Transverse colon (tissue), 4 donors: ENCODE data around the gene GALM. TPM values are rescaled to one million over a fixed set of nuclear protein-coding genes. Genes with fewer than 3 reads are reported as not detected.
"Not testable (repeated sequence)": the region's sequence is repeated elsewhere in the genome, so short reads cannot be mapped to it uniquely, and the experiment has no call there.

Experiments
- DNase-seq: peaks from one replicate; pipeline ENCODE4 v3.0.0-alpha.2; 2019
- H3K27ac ChIP-seq, 4 donors: fragments of 200-600 bp; sonication (generic); 2 replicates each; pipeline ENCODE4 v1.5.1; 2016 to 2018; ENCODE audit warnings: inconsistent platforms in 4 of 4
- H3K27me3 ChIP-seq: fragments of 200-600 bp; sonication (generic); 2 replicates; pipeline ENCODE4 v1.5.1; 2017; ENCODE audit warnings: inconsistent platforms
- H3K36me3 ChIP-seq, 4 donors: fragments of 200-600 bp; sonication (generic); 2 replicates each; pipeline ENCODE4 v1.5.1; 2017 to 2019; ENCODE audit warnings: inconsistent platforms in 4 of 4
- H3K4me1 ChIP-seq, 4 donors: fragments of 200-600 bp; sonication (generic); 2 replicates each; pipeline ENCODE4 v1.5.1; 2017 to 2020; ENCODE audit warnings: inconsistent platforms in 4 of 4
- H3K4me3 ChIP-seq, 4 donors: fragments of 200-600 bp; sonication (generic); 1 replicate in 1 of 4; 2 replicates in 3 of 4; pipeline versions ENCODE4 v1.5.1 to v1.6.1; 2017 to 2019; ENCODE audit warnings: inconsistent platforms in 4 of 4
- H3K9me3 ChIP-seq, 2 donors: fragments of 200-600 bp; sonication (generic); 2 replicates each; pipeline ENCODE4 v1.5.1; 2017 to 2019; ENCODE audit warnings: inconsistent platforms in 2 of 2
- EP300 ChIP-seq: sonication (generic); formaldehyde crosslinking; IDR thresholded peaks from one replicate; pipeline ENCODE4 v1.6.1; 2017; ENCODE audit warnings: antibody characterized with exemption, low read depth
- POLR2A ChIP-seq: fragments of 450-650 bp; IDR thresholded peaks from one replicate; pipeline ENCODE4 v1.6.1; 2016; ENCODE audit warnings: antibody characterized with exemption, mild to moderate bottlenecking, moderate library complexity
- POLR2AphosphoS5 ChIP-seq, 3 donors: sonication (generic); formaldehyde crosslinking; IDR thresholded peaks; one replicate each; pipeline ENCODE4 v1.6.1; 2016; ENCODE audit warnings: antibody characterized with exemption in 3 of 3
- WGBS, 2 donors: methylation state at CpG; one replicate each; pipeline ENCODE4 v1.1.5; 2018; ENCODE audit warnings: low coverage in 1 of 2; 5-methylcytosine and 5-hydroxymethylcytosine counted together
- in situ Hi-C, 4 donors: fragments of 200-750 bp; cut with MboI; loops; one replicate each; pipeline versions ENCODE4 v1.15.0 to v1.15.1; 2017; ENCODE audit warnings: low sequenced_read_pairs in 3 of 4, low pct_ligation_motif_present in 1 of 4, low pct_unique_long_range_greater_than_20kb in 1 of 4
- intact Hi-C: fragments of 100-400 bp; cut with DNase I; formaldehyde crosslinking; loops from one replicate; pipeline ENCODE4 v1.15.1; 2023; ENCODE audit warnings: low total_unique reads
- total RNA-seq, 4 donors: library from RNA; depleted of rRNA; stranded (reverse); fragments of >200 nt; gene quantifications; one replicate each; pipeline ENCODE4 v1.1.0, GENCODE V29; 2016
- TF ChIP-seq, protein P1 (sequence below), 5 experiments: fragments of 200-600 bp in 3 of 5; fragments of 450-650 bp in 2 of 5; sonication (generic) in 3 of 5; IDR thresholded peaks; 1 replicate in 2 of 5; 2 replicates in 3 of 5; pipeline ENCODE4 v1.5.1; 2016 to 2017; ENCODE audit warnings: antibody characterized with exemption in 5 of 5, inconsistent platforms in 3 of 5, mild to moderate bottlenecking in 2 of 5, moderate library complexity in 1 of 5

The GALM gene
- total RNA-seq, 4 donors from 2014 or later, result 35.5 to 80.6 (median 70.9) TPM

GRCh38 chr2:38672445-38673391, 6.8 kb downstream of the GALM start:
- intact Hi-C loops, result no loop called here
- WGBS, 2 donors, result 77 to 94% methylated on average over 8 of the region's 8 CpGs
- H3K36me3 ChIP-seq, result peaks cover 0 to 14% (median 6%) of the 10 kb centered on the region in 4 donors

GRCh38 chr2:38676681-38677080, 10.8 kb downstream of the GALM start:
- intact Hi-C loops, result no loop called here
- WGBS, 2 donors, result 80 to 90% methylated on average over 6 of the region's 6 CpGs
- Histone ChIP-seq H3K27ac (no peak overlapping the region), H3K27me3 (no peaks in the 10 kb centered on the region), H3K4me1 (peaks cover 0 to 19% (median 10%) of the 10 kb centered on the region in 4 donors), H3K36me3 (peaks cover 0 to 43% (median 12%) of the 10 kb centered on the region in 4 donors), H3K9me3 (no peaks in the 10 kb centered on the region), H3K4me3 (no peak overlapping the region)
- TF ChIP-seq POLR2AphosphoS5 (IDR thresholded peaks at IDR 0.05) (no peak), POLR2A (no peak), EP300 (no peak)
- TF ChIP-seq, protein P1, sequence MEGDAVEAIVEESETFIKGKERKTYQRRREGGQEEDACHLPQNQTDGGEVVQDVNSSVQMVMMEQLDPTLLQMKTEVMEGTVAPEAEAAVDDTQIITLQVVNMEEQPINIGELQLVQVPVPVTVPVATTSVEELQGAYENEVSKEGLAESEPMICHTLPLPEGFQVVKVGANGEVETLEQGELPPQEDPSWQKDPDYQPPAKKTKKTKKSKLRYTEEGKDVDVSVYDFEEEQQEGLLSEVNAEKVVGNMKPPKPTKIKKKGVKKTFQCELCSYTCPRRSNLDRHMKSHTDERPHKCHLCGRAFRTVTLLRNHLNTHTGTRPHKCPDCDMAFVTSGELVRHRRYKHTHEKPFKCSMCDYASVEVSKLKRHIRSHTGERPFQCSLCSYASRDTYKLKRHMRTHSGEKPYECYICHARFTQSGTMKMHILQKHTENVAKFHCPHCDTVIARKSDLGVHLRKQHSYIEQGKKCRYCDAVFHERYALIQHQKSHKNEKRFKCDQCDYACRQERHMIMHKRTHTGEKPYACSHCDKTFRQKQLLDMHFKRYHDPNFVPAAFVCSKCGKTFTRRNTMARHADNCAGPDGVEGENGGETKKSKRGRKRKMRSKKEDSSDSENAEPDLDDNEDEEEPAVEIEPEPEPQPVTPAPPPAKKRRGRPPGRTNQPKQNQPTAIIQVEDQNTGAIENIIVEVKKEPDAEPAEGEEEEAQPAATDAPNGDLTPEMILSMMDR (IDR thresholded peaks at IDR 0.05), result no peak
- in situ Hi-C loops, result no loop called here
- no peak for DNase-seq

More at GRCh38 chr2:38672445-38673391, 6.8 kb downstream of the GALM start:
- Histone ChIP-seq H3K27me3 (no peaks in the 10 kb centered on the region), H3K27ac (no peak overlapping the region), H3K4me3 (no peak overlapping the region), H3K4me1 (peaks cover 0 to 38% (median 11%) of the 10 kb centered on the region in 4 donors), H3K9me3 (no peaks in the 10 kb centered on the region)
- in situ Hi-C loops, result no loop called here
- TF ChIP-seq POLR2AphosphoS5 (IDR thresholded peaks at IDR 0.05) (no peak), EP300 (no peak), POLR2A (no peak)
- TF ChIP-seq, protein P1 (IDR thresholded peaks at IDR 0.05), result no peak
- no peak for DNase-seq

DNA sequence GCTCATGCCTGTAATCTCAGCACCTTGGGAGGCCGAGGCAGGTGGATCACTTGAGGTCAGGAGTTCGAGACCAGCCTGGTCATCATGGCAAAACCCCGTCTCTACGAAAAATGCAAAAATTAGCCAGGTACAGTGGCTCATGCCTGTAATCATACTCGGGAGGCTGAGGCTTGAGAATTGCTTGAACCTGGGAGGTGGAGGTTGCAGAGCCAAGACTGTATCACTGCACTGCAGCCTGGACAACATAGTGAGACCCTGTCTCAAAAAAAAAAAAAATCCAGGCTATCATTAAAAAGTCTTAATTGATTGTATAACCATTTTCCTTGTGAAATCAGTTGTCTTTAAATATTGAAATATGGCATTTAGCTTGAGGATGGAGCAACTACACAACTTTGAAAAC, 15.0 kb downstream of the GALM start:
- H3K27ac ChIP-seq, H3K4me3 ChIP-seq, DNase-seq, H3K9me3 ChIP-seq, H3K27me3 ChIP-seq, in situ Hi-C loops, intact Hi-C loops: not testable (repeated sequence)
- peaks cover 0 to 21% (median 11%) of the 10 kb centered on the region in 4 donors for H3K4me1 ChIP-seq
- H3K36me3 ChIP-seq, result peaks cover 0 to 61% (median 16%) of the 10 kb centered on the region in 4 donors
- WGBS, 2 donors, result 86 to 90% methylated on average over 5 of the region's 5 CpGs

GRCh38 chr2:38682008-38682575, 16.2 kb downstream of the GALM start:
- no peak for DNase-seq
- 91 to 96% methylated on average over 2 of the region's 2 CpGs for WGBS, 2 donors
- no peaks in the 10 kb centered on the region for H3K9me3 ChIP-seq
- H3K27me3 ChIP-seq, result no peaks in the 10 kb centered on the region
- H3K27ac ChIP-seq, result peak overlapping the region in 2 of 4 donors; percentile 11 to 50
- in situ Hi-C loops (no loop called here), intact Hi-C loops (no loop called here)
- TF ChIP-seq POLR2A, result no peak
- TF ChIP-seq EP300, result no peak
- TF ChIP-seq, protein P1 (IDR thresholded peaks at IDR 0.05), result no peak
- no peak for TF ChIP-seq POLR2AphosphoS5 (IDR thresholded peaks at IDR 0.05)
- H3K4me3 ChIP-seq, result no peak overlapping the region
- peaks cover 0 to 49% (median 11%) of the 10 kb centered on the region in 4 donors for H3K36me3 ChIP-seq
- H3K4me1 ChIP-seq, result peaks cover 0 to 18% (median 8%) of the 10 kb centered on the region in 4 donors

DNA sequence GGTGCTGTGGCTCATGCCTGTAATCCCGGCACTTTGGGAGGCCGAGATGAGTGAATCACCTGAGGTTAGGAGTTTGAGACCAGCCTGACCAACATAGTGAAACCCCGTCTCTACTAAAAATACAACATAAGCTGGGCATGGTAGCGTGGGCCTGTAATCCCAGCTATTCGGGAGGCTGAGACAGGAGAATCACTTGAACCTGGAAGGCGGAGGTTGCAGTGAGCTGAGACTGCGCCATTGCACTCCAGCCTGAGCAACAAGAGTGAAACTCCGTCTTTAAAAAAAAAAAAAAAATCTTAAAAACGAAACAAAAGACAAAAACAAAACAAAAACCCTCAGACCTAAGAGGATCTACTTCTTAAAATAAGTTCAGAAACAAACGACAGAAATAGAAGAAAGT, 16.7 kb downstream of the GALM start:
- peaks cover 0 to 47% (median 11%) of the 10 kb centered on the region in 4 donors for H3K36me3 ChIP-seq
- 81 to 85% methylated on average over 10 of the region's 10 CpGs for WGBS, 2 donors
- H3K27ac ChIP-seq, result peak overlapping the region in 2 of 4 donors; percentile 11 to 50

More for the DNA sequence above, 16.7 kb downstream of the GALM start:
- DNase-seq, H3K9me3 ChIP-seq, in situ Hi-C loops, H3K27me3 ChIP-seq, intact Hi-C loops, H3K4me3 ChIP-seq: not testable (repeated sequence)
- H3K4me1 ChIP-seq, result peaks cover 0 to 13% (median 3%) of the 10 kb centered on the region in 4 donors
